Neuronal stem cell (in vitro differentiated cells): Measurements from ENCODE around the gene ING4.

ENCODE experiments used
- DNase-seq: peaks from one replicate; pipeline ENCODE4 v3.0.0-alpha.2; 2013; ENCODE audit warnings: low spot score
- H2AFZ ChIP-seq: one replicate; pipeline ENCODE4 v1.6.1; 2013; ENCODE audit warnings: mild to moderate bottlenecking, low read length, inconsistent platforms
- H2AK5ac ChIP-seq: 2 replicates; pipeline ENCODE4 v1.6.1; 2013; ENCODE audit warnings: low read depth, mild to moderate bottlenecking, inconsistent platforms, low read length, moderate library complexity, mixed read lengths
- H2BK120ac ChIP-seq: 2 replicates; pipeline ENCODE4 v1.6.1; 2013; ENCODE audit warnings: low read depth, mild to moderate bottlenecking, inconsistent platforms, low read length, moderate library complexity, mixed read lengths
- H2BK12ac ChIP-seq: one replicate; pipeline ENCODE4 v1.6.1; 2013; ENCODE audit warnings: low read length, inconsistent platforms
- H2BK15ac ChIP-seq: 2 replicates; pipeline ENCODE4 v1.6.1; 2013; ENCODE audit warnings: mild to moderate bottlenecking, low read length, inconsistent platforms, mixed read lengths
- H2BK5ac ChIP-seq: one replicate; pipeline ENCODE4 v1.6.1; 2013; ENCODE audit warnings: inconsistent platforms, mild to moderate bottlenecking, low read length, moderate library complexity
- H3K14ac ChIP-seq: one replicate; pipeline ENCODE4 v1.6.1; 2013; ENCODE audit warnings: low read length, inconsistent platforms
- H3K18ac ChIP-seq: 2 replicates; pipeline ENCODE4 v1.6.1; 2013; ENCODE audit warnings: low read length, inconsistent platforms
- H3K23ac ChIP-seq: 2 replicates; pipeline ENCODE4 v1.6.1; 2013; ENCODE audit warnings: low read depth, mild to moderate bottlenecking, mixed read lengths, low read length, inconsistent platforms; ENCODE audit not compliant: poor library complexity
- H3K27ac ChIP-seq: replicated peaks from 3 replicates; pipeline ENCODE4 v1.5.1; 2013; ENCODE audit warnings: low read length, inconsistent platforms
- H3K27me3 ChIP-seq, 3 experiments: 2 replicates each; pipeline ENCODE4 v1.6.1; 2013; ENCODE audit warnings: low read length in 3 of 3, mild to moderate bottlenecking in 2 of 3, inconsistent platforms in 1 of 3, low read depth in 1 of 3, mixed read lengths in 1 of 3, moderate library complexity in 1 of 3; ENCODE audit not compliant: control insufficient read depth in 3 of 3, insufficient read depth in 3 of 3
- H3K36me3 ChIP-seq, 2 donors: replicated peaks in 1 of 2; 2 replicates each; pipeline ENCODE4 v1.6.1; 2013; ENCODE audit warnings: low read length in 2 of 2; ENCODE audit not compliant: control insufficient read depth in 2 of 2, insufficient read depth in 2 of 2
- H3K4ac ChIP-seq: 2 replicates; pipeline ENCODE4 v1.6.1; 2013; ENCODE audit warnings: inconsistent platforms, mild to moderate bottlenecking, low read length, moderate library complexity
- H3K4me1 ChIP-seq, 2 donors: 1 replicate in 1 of 2; 2 replicates in 1 of 2; pipeline ENCODE4 v1.6.1; 2013; ENCODE audit warnings: low read length in 2 of 2, low read depth in 1 of 2; ENCODE audit not compliant: control insufficient read depth in 2 of 2, insufficient read depth in 1 of 2
- H3K4me2 ChIP-seq: one replicate; pipeline ENCODE4 v1.6.1; 2013; ENCODE audit warnings: mild to moderate bottlenecking, low read length, inconsistent platforms; ENCODE audit not compliant: insufficient read depth, poor library complexity, severe bottlenecking
- H3K4me3 ChIP-seq, 2 donors: 2 replicates each; pipeline ENCODE4 v1.5.1; 2013; ENCODE audit warnings: low read length in 2 of 2, mild to moderate bottlenecking in 2 of 2, inconsistent platforms in 1 of 2, moderate library complexity in 1 of 2
- H3K79me1 ChIP-seq: one replicate; pipeline ENCODE4 v1.6.1; 2013; ENCODE audit warnings: low read depth, mild to moderate bottlenecking, inconsistent platforms, low read length, moderate library complexity
- H3K9ac ChIP-seq: one replicate; pipeline ENCODE4 v1.6.1; 2013; ENCODE audit warnings: mild to moderate bottlenecking, low read depth, low read length, inconsistent platforms; ENCODE audit not compliant: poor library complexity
- H3K9me3 ChIP-seq, 2 donors: replicated peaks in 1 of 2; 2 replicates each; pipeline versions ENCODE3 to v1.6.1; 2013; ENCODE audit warnings: low read length in 2 of 2, mild to moderate bottlenecking in 2 of 2, inconsistent platforms in 1 of 2, low read depth in 1 of 2, mixed read lengths in 1 of 2, moderate library complexity in 1 of 2; ENCODE audit not compliant: control insufficient read depth in 2 of 2, insufficient read depth in 1 of 2
- H4K8ac ChIP-seq: one replicate; pipeline ENCODE4 v1.6.1; 2013; ENCODE audit warnings: low read depth, mild to moderate bottlenecking, inconsistent platforms, low read length, moderate library complexity
- H4K91ac ChIP-seq: one replicate; pipeline ENCODE4 v1.6.1; 2013; ENCODE audit warnings: low read length, low read depth, mild to moderate bottlenecking, inconsistent platforms; ENCODE audit not compliant: poor library complexity
- WGBS, 2 donors: extraction: QIAGEN DNeasy Blood & Tissue Kit; methylation state at CpG; one replicate each; pipeline ENCODE4 v1.1.7; 2013; ENCODE audit warnings: missing lambda C conversion rate in 2 of 2, mixed read lengths in 1 of 2; ENCODE audit not compliant: insufficient read length in 2 of 2, insufficient replicate concordance in 1 of 2; ENCODE audit errors: extremely low coverage in 2 of 2; 5-methylcytosine and 5-hydroxymethylcytosine counted together

The ING4 gene

GRCh38 chr12:6606331-6607131 is 56.4 kb downstream of the ING4 start:
- H3K79me1 ChIP-seq, result peaks cover 6% of the 10 kb centered on the region
- H4K8ac ChIP-seq, result no peak overlapping the region
- H3K18ac ChIP-seq, result peak overlapping the region; percentile 98
- H3K27ac ChIP-seq, result peak overlapping the region; percentile 90
- H2AK5ac ChIP-seq, result peak overlapping the region; percentile 95
- no peak overlapping the region for H2BK120ac ChIP-seq
- peaks cover 38 to 40% of the 10 kb centered on the region in 2 donors for H3K4me1 ChIP-seq
- peak overlapping the region; percentile 78 for H2BK15ac ChIP-seq
- H3K23ac ChIP-seq, result peak overlapping the region; percentile 35
- no CpG with 5 or more reads among the region's 70 CpGs for WGBS, 2 donors
- H4K91ac ChIP-seq, result no peak overlapping the region
- H3K14ac ChIP-seq, result peak overlapping the region; percentile 84
- no peaks in the 10 kb centered on the region for H3K27me3 ChIP-seq
- no peaks in the 10 kb centered on the region for H3K9me3 ChIP-seq
- no peak for DNase-seq
- H3K4ac ChIP-seq, result no peak overlapping the region
- H3K4me3 ChIP-seq, result peak overlapping the region; percentile 67 to 86
- H2BK12ac ChIP-seq, result no peak overlapping the region
- H2AFZ ChIP-seq, result peak overlapping the region; percentile 61
- peaks cover 17 to 45% of the 10 kb centered on the region in 2 donors for H3K36me3 ChIP-seq
- H2BK5ac ChIP-seq, result peak overlapping the region; percentile 84
- peak overlapping the region; percentile 95 for H3K9ac ChIP-seq
- H3K4me2 ChIP-seq, result peak overlapping the region; percentile 97

GRCh38 chr12:6605421-6606330 is 57.2 kb downstream of the ING4 start:
- peak overlapping the region; percentile 98 for H3K18ac ChIP-seq
- H3K4me2 ChIP-seq, result peak overlapping the region; percentile 97
- H4K8ac ChIP-seq, result no peak overlapping the region
- H3K27ac ChIP-seq, result no peak overlapping the region
- peaks cover 24 to 54% of the 10 kb centered on the region in 2 donors for H3K36me3 ChIP-seq
- H3K4ac ChIP-seq, result no peak overlapping the region
- peak overlapping the region; percentile 67 to 86 for H3K4me3 ChIP-seq
- peaks cover 6% of the 10 kb centered on the region for H3K79me1 ChIP-seq
- no peak for DNase-seq
- H3K4me1 ChIP-seq, result peaks cover 29 to 35% of the 10 kb centered on the region in 2 donors
- H4K91ac ChIP-seq, result no peak overlapping the region
- no peaks in the 10 kb centered on the region for H3K27me3 ChIP-seq
- H2BK120ac ChIP-seq, result no peak overlapping the region
- no peak overlapping the region for H2BK15ac ChIP-seq
- peak overlapping the region; percentile 95 for H3K9ac ChIP-seq
- H2AFZ ChIP-seq, result no peak overlapping the region
- H3K9me3 ChIP-seq, result no peaks in the 10 kb centered on the region
- peak overlapping the region; percentile 35 for H3K23ac ChIP-seq
- peak overlapping the region; percentile 84 for H2BK5ac ChIP-seq
- WGBS, 2 donors, result no CpG with 5 or more reads among the region's 18 CpGs
- peak overlapping the region; percentile 30 for H2AK5ac ChIP-seq
- H3K14ac ChIP-seq, result no peak overlapping the region
- no peak overlapping the region for H2BK12ac ChIP-seq

GRCh38 chr12:6604259-6605029 is 58.5 kb downstream of the ING4 start:
- H3K27me3 ChIP-seq, result no peaks in the 10 kb centered on the region
- no peak overlapping the region for H2BK12ac ChIP-seq
- H2AK5ac ChIP-seq, result no peak overlapping the region
- no peak overlapping the region for H3K27ac ChIP-seq
- H2BK120ac ChIP-seq, result no peak overlapping the region
- H2AFZ ChIP-seq, result no peak overlapping the region
- peaks cover 37 to 66% of the 10 kb centered on the region in 2 donors for H3K36me3 ChIP-seq
- H3K9ac ChIP-seq, result peak overlapping the region; percentile 26
- H3K4ac ChIP-seq, result no peak overlapping the region
- no peak overlapping the region for H4K91ac ChIP-seq
- H3K23ac ChIP-seq, result no peak overlapping the region
- H2BK5ac ChIP-seq, result no peak overlapping the region
- no peak for DNase-seq
- no peak overlapping the region for H4K8ac ChIP-seq
- no peak overlapping the region for H3K18ac ChIP-seq
- H3K79me1 ChIP-seq, result peaks cover 12% of the 10 kb centered on the region
- peak overlapping the region; percentile 32 for H3K4me2 ChIP-seq
- H3K4me3 ChIP-seq, result peak overlapping the region; percentile 12 to 67
- H2BK15ac ChIP-seq, result no peak overlapping the region
- no CpG with 5 or more reads among the region's 6 CpGs for WGBS, 2 donors
- H3K9me3 ChIP-seq, result no peaks in the 10 kb centered on the region
- no peak overlapping the region for H3K14ac ChIP-seq
- H3K4me1 ChIP-seq, result peaks cover 29 to 35% of the 10 kb centered on the region in 2 donors
